ENCODE results near the gene LAP3. TPM values are rescaled to one million over a fixed set of nuclear protein-coding genes. Genes with fewer than 3 reads are reported as not detected.
A peak's percentile ranks its signal among the peaks of the same experiment; 100 is the strongest.
"Not testable (repeated sequence)": the region's sequence is repeated elsewhere in the genome, so short reads cannot be mapped to it uniquely, and the experiment has no call there.

Gene LAP3
- total and polyA plus RNA-seq, 7 donors = 37.1 to 126 (median 60.3) TPM

- WGBS, 2 donors = 73 to 81% methylated on average over 4 of the region's 4 CpGs
- Histone ChIP-seq H3K27ac (no peak overlapping the region), H3K9me3 (no peaks in the 10 kb centered on the region), H3K4me1 (peaks cover 0 to 24% (median 20%) of the 10 kb centered on the region in 4 donors), H3K4me3 (no peak overlapping the region), H3K27me3 (no peaks in the 10 kb centered on the region), H3K36me3 (no peaks in the 10 kb centered on the region)
- intact Hi-C loops (cut with DNase I) = no loop called here
- TF ChIP-seq POLR2A (IDR thresholded peaks at IDR 0.05) (no peak), EP300 (IDR thresholded peaks at IDR 0.05) (no peak), CTCF (IDR thresholded peaks at IDR 0.05) (no peak), POLR2AphosphoS5 (IDR thresholded peaks at IDR 0.05) (no peak)
- no peak for DNase-seq
These were observed 2.8 kb upstream of the LAP3 start for GRCh38 chr4:17574206-17574605.

GRCh38 chr4:17575177-17575576, 1.8 kb upstream of the LAP3 start:
- H3K36me3 ChIP-seq; intact Hi-C loops (cut with DNase I): not testable (repeated sequence)
- 71 to 91% methylated on average over 12 of the region's 12 CpGs for WGBS, 2 donors

GRCh38 chr4:17577665-17578481, 875 bp downstream of the LAP3 start:
- peaks cover 0 to 33% (median 28%) of the 10 kb centered on the region in 4 donors for H3K4me1 ChIP-seq
- H3K27ac ChIP-seq = peak overlapping the region; percentile 95 to 99 (median 98)
- no peaks in the 10 kb centered on the region for H3K27me3 ChIP-seq
- H3K9me3 ChIP-seq = no peaks in the 10 kb centered on the region
- peaks cover 0 to 15% (median 6%) of the 10 kb centered on the region in 4 donors for H3K36me3 ChIP-seq
- DNase-seq = peak; percentile 83
- 2 to 4% methylated on average over 33 of the region's 33 CpGs for WGBS, 2 donors
- peak overlapping the region; percentile 92 to 96 (median 93) for H3K4me3 ChIP-seq
- TF ChIP-seq CTCF (IDR thresholded peaks at IDR 0.05) = no peak
- no peak for TF ChIP-seq POLR2A (IDR thresholded peaks at IDR 0.05)
- TF ChIP-seq POLR2AphosphoS5 (IDR thresholded peaks at IDR 0.05) = no peak
- TF ChIP-seq EP300 (IDR thresholded peaks at IDR 0.05) = no peak
- intact Hi-C loops (cut with DNase I) = loop anchor here (1.0 to 2.0 kb wide), 3 partner anchors 36 to 232 kb away; partner anchors contain the start of genes DCAF16, MED28, NCAPG and QDPR

More at GRCh38 chr4:17575177-17575576, 1.8 kb upstream of the LAP3 start:
- not testable (repeated sequence) for H3K4me3 ChIP-seq, H3K9me3 ChIP-seq, H3K27me3 ChIP-seq, H3K27ac ChIP-seq, DNase-seq
- H3K4me1 ChIP-seq = peaks cover 0 to 30% (median 25%) of the 10 kb centered on the region in 4 donors

- Histone ChIP-seq H3K27ac (peak overlapping the region; percentile 95 to 99 (median 98)), H3K4me1 (peaks cover 0 to 33% (median 28%) of the 10 kb centered on the region in 4 donors), H3K9me3 (no peaks in the 10 kb centered on the region), H3K27me3 (no peaks in the 10 kb centered on the region), H3K4me3 (peak overlapping the region in 3 of 4 donors; percentile 93 to 96 (median 93)), H3K36me3 (peaks cover 4 to 21% (median 11%) of the 10 kb centered on the region in 4 donors)
- WGBS, 2 donors = 25 to 27% methylated on average over 6 of the region's 6 CpGs
- TF ChIP-seq CTCF (IDR thresholded peaks at IDR 0.05) = no peak
- no peak for TF ChIP-seq POLR2AphosphoS5 (IDR thresholded peaks at IDR 0.05)
- no peak for TF ChIP-seq POLR2A (IDR thresholded peaks at IDR 0.05)
- TF ChIP-seq EP300 (IDR thresholded peaks at IDR 0.05) = no peak
- DNase-seq = no peak
- intact Hi-C loops (cut with DNase I) = no loop called here
These were observed 1.5 kb downstream of the LAP3 start for GRCh38 chr4:17578482-17578891.

- no peaks in the 10 kb centered on the region for H3K27me3 ChIP-seq
- H3K27ac ChIP-seq = peak overlapping the region in 1 of 4 donors; percentile 16
- TF ChIP-seq CTCF (IDR thresholded peaks at IDR 0.05) = no peak
- TF ChIP-seq POLR2AphosphoS5 (IDR thresholded peaks at IDR 0.05) = no peak
- no peak for TF ChIP-seq EP300 (IDR thresholded peaks at IDR 0.05)
- H3K36me3 ChIP-seq = peaks cover 20 to 46% (median 33%) of the 10 kb centered on the region in 4 donors
- no peaks in the 10 kb centered on the region for H3K9me3 ChIP-seq
- no peak overlapping the region for H3K4me3 ChIP-seq
- H3K4me1 ChIP-seq = peaks cover 0 to 33% (median 28%) of the 10 kb centered on the region in 4 donors
- intact Hi-C loops (cut with DNase I) = no loop called here
- DNase-seq = no peak
- WGBS, 2 donors = 73 to 83% methylated on average over 7 of the region's 7 CpGs
These were observed 4.0 kb downstream of the LAP3 start for GRCh38 chr4:17580969-17581368.

All from sigmoid colon (tissue), 7 donors.